Activated CD4-positive, alpha-beta T cell treated with anti-CD3 and anti-CD28 coated beads for 1 hour (primary cell): Measurements from ENCODE around the gene CTPS2.

ENCODE experiments used
- DNase-seq: peaks from one replicate; pipeline ENCODE4 v3.0.0-alpha.2; 2020

The CTPS2 gene

GRCh38 chrX:16711893-16712547 lies 449 bp downstream of the CTPS2 start:
- DNase-seq, result no peak

GRCh38 chrX:16711219-16711811 lies 1.2 kb downstream of the CTPS2 start:
- no peak for DNase-seq

GRCh38 chrX:16708016-16708415 lies 4.5 kb downstream of the CTPS2 start:
- no peak for DNase-seq

DNA sequence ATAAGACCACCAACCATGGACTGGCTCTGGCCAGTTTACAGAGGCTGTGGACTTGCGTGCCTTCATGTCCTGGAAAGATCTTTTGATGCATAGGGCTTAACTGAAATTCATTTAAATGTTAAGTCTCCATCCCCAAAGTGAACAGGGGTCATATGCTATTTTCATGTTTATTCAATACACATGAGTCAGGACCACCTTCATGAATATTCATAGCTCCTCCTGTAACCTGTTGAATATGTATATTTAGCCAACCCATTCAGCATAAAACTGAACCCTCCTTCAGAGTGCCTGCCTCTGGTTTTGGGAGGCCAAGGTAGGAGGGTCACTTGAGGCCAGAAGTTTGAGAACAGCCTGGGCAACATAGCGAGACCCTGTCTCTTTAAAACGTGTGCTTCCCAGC lies 7.1 kb downstream of the CTPS2 start:
- no peak for DNase-seq

DNA sequence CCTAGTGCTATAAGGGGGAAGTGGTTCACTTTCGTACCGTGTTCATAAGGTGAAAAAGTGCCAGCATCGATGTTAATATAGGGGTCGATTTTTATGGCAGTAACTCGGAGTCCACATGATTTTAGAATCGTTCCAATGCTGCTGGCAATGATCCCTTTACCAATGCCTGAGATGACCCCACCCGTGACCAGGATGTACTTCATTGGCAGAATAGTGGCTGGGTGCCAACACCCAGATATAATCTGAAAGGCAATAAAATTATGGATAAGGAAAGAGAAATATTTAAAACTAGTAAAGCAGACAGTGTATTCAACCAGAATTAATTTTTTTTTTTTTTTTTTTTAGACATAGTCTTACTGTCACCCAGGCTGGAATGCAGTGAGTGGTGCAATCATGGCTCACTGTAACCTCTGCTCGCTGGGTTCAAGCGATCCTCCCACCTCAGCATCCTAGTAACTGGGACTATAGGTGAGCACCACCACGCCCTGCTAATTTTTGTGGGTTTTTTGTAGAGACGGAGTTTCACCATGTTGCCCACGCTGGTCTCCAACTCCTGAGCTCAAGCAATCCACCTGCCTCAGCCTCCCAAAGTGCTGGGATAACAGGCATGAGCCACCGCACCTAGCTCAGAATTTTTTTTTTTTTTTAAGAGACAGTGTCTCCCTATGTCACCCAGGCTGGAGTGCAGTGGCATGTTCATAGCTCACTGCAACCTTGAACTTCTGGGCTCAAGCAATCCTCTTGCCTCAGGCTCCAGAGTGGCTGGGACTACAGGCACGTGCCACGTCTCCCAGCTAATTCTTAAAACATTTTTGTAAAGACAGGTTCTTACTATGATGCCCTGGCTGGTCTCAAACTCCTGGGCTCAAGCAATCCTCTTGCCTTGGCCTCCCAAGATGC lies 9.5 kb downstream of the CTPS2 start:
- DNase-seq, result no peak

DNA sequence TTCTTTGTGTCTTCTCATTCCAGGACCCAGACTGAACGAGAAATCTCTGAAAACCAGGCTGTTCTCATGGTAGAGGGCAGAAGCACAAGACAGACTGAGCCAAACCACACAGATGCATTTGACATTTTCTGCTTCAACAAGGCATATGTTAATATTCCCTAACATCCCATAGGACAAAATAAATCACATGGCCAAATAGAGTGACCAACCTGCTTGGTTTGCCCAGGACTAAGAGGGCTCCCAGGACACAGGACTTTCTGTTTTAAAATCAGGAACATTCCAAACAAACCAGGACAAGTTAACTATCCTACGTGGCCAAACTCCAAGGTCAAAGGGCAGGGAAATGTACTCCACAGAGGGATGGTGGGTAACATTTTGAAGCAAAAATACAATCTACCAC lies 11.7 kb downstream of the CTPS2 start:
- DNase-seq, result no peak

DNA sequence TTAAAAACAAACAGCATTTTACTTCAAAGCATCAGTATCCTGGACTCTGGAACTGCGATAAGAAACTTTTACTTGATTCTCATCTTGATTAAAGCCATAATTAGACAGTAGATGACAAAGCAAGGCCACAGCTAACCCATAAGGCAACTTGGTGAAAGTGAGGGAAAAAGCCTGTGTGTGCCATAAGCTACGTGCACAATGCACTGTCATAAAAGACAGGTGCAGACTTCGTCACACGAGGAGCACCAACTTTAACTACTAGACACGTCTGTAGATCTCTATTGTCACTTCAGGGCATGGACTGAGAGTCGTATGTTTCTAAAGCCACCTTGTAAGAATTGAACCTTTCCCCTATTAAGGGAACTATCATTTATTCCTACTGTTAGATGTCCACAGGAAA lies 13.1 kb downstream of the CTPS2 start:
- no peak for DNase-seq

- no peak for DNase-seq
These were observed 15.5 kb downstream of the CTPS2 start for GRCh38 chrX:16696956-16697355.

GRCh38 chrX:16695079-16695676 lies 17.3 kb downstream of the CTPS2 start:
- peak; percentile 30 for DNase-seq

- no peak for DNase-seq
These were observed 25.0 kb downstream of the CTPS2 start for GRCh38 chrX:16687514-16687913.

DNA sequence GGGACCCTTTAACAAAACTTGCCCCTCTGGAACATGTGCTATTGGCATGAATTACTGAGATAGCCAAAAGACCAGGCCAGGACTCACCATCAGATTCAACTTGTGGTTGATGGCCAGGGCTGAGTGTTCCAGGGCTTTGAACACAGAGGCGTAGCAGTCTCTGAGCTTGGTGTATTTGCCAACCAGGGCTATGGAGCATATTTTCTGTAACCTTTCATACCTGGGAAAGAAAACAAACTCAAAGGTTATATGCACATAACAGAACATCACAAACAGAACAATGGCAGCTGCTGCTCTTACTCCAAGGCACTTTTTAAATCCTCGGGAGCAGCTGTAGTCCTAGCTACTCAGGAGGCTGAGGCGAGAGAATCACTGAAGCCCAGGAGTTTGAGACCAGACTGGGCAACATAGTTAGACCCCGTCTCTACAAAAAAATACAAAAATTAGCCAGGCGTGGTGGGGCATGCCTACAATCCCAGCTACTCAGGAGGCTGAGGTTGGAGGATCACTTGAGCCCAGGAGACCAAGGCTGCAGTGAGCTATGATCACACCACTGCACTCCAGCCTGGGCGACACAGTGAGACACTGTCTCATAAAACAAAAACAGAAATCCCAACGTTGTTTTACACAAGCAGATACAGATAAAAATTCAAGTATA lies 29.3 kb downstream of the CTPS2 start:
- no peak for DNase-seq

GRCh38 chrX:16678689-16679088 lies 33.8 kb downstream of the CTPS2 start:
- no peak for DNase-seq

GRCh38 chrX:16671005-16671404 lies 41.5 kb downstream of the CTPS2 start:
- no peak for DNase-seq

DNA sequence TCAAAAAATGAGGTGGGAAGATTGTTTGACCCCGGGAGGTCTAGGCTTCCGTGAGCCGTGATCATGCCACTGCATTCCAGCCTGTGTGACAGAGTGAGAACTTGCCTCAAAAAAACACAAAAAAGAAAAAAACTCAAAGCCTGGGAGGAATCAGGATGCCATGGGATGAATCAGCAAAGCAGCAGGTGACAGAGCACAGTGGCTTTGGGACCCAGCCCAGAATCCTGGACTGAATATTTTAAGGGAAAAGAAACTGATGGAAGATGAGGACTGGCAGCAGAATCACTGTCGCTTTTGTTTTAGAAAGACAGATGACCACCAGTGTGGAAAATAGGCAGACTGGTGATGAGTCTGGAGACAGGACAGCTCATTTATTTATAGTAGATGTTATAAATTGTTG lies 45.9 kb downstream of the CTPS2 start:
- DNase-seq, result no peak

- no peak for DNase-seq
These were observed 47.4 kb downstream of the CTPS2 start for GRCh38 chrX:16665089-16665488.

- no peak for DNase-seq
These were observed 47.8 kb downstream of the CTPS2 start for GRCh38 chrX:16664626-16665025.

DNA sequence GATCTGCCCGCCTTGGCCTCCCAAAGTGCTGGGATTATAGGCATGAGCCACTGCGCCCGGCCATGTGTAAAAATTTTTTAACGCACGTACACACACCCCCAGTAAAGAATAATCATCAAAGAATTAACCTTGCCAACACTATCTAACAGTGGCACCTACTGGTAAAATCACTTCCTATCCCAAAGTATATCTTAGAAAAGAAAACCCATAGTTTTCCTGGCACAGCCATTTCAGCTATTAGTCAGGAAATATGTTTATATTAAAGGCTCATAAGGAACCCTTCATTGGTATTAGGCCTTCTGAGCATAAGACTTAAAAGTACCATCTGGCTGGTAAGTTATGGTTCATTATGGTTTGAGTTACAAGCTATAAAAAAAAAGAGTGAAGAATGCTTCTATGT lies 48.4 kb downstream of the CTPS2 start:
- no peak for DNase-seq

GRCh38 chrX:16662402-16662801 lies 50.1 kb downstream of the CTPS2 start:
- no peak for DNase-seq

GRCh38 chrX:16661495-16661894 lies 51.0 kb downstream of the CTPS2 start:
- no peak for DNase-seq

DNA sequence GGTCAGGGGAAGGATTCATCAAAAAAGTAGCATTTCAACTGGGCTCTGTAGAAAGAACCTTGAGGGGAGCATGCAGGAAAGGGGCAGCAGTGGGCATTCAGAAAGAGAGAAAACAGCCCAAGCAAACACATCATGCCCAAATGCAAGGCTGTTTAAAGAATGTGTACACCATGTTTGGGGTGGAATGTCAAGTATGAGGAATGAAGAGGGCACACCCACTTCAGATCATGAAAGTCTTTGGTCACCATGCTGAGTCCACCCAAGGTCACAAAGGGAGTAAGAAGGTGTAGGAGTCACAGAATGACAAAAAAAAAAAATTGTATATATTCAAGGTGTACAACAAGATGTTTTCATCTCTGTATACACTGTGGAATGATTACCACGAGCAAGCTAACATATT lies 53.1 kb downstream of the CTPS2 start:
- no peak for DNase-seq

GRCh38 chrX:16658284-16658683 lies 54.2 kb downstream of the CTPS2 start:
- no peak for DNase-seq

GRCh38 chrX:16654093-16654492 lies 58.4 kb downstream of the CTPS2 start:
- DNase-seq, result no peak

DNA sequence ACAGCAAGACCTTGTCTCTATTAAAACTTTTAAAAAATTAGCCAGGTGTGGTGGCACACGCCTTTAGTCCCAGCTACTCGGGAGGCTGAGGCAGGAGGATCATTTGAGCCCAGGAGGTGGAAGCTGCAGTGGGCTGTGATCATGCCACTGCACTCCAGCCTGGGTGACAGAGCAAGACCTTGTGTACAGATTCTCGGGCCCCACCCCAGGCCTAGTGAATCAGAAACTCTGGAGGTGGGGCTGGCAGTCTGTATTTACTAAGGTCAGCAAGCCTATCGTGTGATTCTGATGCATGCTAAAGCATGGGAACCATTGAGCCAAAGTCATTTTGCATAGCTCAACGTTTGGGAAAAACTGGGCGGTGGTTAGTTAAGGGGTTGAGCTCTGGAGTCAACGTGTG lies 59.0 kb downstream of the CTPS2 start:
- DNase-seq, result no peak
